WTC11 (cell line): ENCODE measurements around the gene LEMD3.

Experiments
- CTCF ChIP-seq: fragments of 200-600 bp; IDR thresholded peaks from 2 replicates; pipeline ENCODE4 v1.8.0; 2022; ENCODE audit warnings: antibody characterized with exemption
- NFE2L1 ChIP-seq: sonication (generic); formaldehyde crosslinking; IDR thresholded peaks from 2 replicates; pipeline ENCODE4 v1.8.1; 2023; ENCODE audit warnings: missing genetic modification reagents
- NR1H2 ChIP-seq: sonication (generic); formaldehyde crosslinking; IDR thresholded peaks from 2 replicates; pipeline ENCODE4 v1.9.0; 2021; ENCODE audit warnings: mild to moderate bottlenecking, moderate library complexity, missing genetic modification reagents
- TEAD4 ChIP-seq: sonication (generic); formaldehyde crosslinking; IDR thresholded peaks from 2 replicates; pipeline ENCODE4 v1.8.0; 2022; ENCODE audit warnings: mild to moderate bottlenecking, missing genetic modification reagents
- ZNF219 ChIP-seq: sonication (generic); formaldehyde crosslinking; IDR thresholded peaks from 2 replicates; pipeline ENCODE4 v1.8.0; 2023; ENCODE audit warnings: missing genetic modification reagents, mild to moderate bottlenecking, borderline replicate concordance
- TF ChIP-seq, protein P1 (sequence below): sonication (generic); formaldehyde crosslinking; IDR thresholded peaks from 2 replicates; pipeline ENCODE4 v1.8.1; 2022; ENCODE audit warnings: mild to moderate bottlenecking, moderate library complexity, missing genetic modification reagents
- TF ChIP-seq, protein P2 (sequence below): sonication (generic); formaldehyde crosslinking; IDR thresholded peaks from 2 replicates; pipeline ENCODE4 v1.8.1; 2023; ENCODE audit warnings: mild to moderate bottlenecking, missing genetic modification reagents
- TF ChIP-seq, protein P3 (sequence below): sonication (generic); formaldehyde crosslinking; IDR thresholded peaks from 2 replicates; pipeline ENCODE4 v1.8.0; 2023; ENCODE audit warnings: missing genetic modification reagents, mild to moderate bottlenecking, borderline replicate concordance

DNA sequence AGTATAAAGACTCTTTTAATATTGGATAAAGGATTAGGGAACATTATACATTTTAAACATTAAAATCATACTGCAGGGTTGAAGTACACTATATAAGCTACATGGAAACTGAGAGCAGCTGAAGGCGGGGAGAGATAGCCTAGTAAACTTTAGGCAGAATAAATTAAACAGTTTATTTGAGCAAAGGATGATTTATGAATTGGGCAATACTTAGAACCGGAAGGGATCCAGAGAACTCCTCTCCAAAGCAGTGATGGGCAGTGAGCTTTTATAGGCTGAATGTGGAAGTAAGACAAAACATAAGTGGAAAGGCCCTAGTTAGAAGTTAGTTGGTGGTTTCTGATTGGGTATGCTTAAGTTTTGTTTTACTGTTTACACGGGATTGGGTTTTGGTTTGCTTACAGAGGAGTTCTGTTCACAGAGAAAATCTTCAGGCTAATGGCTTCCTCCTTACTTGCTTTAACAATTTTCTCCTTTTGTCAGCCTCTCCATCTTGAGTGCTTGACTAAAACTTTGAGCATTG, 18.9 kb downstream of the LEMD3 start:
- TF ChIP-seq CTCF (no peak), TEAD4 (no peak), NFE2L1 (CRISPR knock-in tag) (no peak), ZNF219 (CRISPR knock-in tag) (no peak), NR1H2 (CRISPR knock-in tag) (no peak)
- TF ChIP-seq, protein P1, sequence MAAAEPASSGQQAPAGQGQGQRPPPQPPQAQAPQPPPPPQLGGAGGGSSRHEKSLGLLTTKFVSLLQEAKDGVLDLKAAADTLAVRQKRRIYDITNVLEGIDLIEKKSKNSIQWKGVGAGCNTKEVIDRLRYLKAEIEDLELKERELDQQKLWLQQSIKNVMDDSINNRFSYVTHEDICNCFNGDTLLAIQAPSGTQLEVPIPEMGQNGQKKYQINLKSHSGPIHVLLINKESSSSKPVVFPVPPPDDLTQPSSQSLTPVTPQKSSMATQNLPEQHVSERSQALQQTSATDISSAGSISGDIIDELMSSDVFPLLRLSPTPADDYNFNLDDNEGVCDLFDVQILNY = no peak
- TF ChIP-seq, protein P2, sequence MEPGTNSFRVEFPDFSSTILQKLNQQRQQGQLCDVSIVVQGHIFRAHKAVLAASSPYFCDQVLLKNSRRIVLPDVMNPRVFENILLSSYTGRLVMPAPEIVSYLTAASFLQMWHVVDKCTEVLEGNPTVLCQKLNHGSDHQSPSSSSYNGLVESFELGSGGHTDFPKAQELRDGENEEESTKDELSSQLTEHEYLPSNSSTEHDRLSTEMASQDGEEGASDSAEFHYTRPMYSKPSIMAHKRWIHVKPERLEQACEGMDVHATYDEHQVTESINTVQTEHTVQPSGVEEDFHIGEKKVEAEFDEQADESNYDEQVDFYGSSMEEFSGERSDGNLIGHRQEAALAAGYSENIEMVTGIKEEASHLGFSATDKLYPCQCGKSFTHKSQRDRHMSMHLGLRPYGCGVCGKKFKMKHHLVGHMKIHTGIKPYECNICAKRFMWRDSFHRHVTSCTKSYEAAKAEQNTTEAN (CRISPR knock-in tag) = no peak
- TF ChIP-seq, protein P3, sequence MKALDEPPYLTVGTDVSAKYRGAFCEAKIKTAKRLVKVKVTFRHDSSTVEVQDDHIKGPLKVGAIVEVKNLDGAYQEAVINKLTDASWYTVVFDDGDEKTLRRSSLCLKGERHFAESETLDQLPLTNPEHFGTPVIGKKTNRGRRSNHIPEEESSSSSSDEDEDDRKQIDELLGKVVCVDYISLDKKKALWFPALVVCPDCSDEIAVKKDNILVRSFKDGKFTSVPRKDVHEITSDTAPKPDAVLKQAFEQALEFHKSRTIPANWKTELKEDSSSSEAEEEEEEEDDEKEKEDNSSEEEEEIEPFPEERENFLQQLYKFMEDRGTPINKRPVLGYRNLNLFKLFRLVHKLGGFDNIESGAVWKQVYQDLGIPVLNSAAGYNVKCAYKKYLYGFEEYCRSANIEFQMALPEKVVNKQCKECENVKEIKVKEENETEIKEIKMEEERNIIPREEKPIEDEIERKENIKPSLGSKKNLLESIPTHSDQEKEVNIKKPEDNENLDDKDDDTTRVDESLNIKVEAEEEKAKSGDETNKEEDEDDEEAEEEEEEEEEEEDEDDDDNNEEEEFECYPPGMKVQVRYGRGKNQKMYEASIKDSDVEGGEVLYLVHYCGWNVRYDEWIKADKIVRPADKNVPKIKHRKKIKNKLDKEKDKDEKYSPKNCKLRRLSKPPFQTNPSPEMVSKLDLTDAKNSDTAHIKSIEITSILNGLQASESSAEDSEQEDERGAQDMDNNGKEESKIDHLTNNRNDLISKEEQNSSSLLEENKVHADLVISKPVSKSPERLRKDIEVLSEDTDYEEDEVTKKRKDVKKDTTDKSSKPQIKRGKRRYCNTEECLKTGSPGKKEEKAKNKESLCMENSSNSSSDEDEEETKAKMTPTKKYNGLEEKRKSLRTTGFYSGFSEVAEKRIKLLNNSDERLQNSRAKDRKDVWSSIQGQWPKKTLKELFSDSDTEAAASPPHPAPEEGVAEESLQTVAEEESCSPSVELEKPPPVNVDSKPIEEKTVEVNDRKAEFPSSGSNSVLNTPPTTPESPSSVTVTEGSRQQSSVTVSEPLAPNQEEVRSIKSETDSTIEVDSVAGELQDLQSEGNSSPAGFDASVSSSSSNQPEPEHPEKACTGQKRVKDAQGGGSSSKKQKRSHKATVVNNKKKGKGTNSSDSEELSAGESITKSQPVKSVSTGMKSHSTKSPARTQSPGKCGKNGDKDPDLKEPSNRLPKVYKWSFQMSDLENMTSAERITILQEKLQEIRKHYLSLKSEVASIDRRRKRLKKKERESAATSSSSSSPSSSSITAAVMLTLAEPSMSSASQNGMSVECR (CRISPR knock-in tag) = no peak
